ENCODE measurements around the gene WWOX.

DNA sequence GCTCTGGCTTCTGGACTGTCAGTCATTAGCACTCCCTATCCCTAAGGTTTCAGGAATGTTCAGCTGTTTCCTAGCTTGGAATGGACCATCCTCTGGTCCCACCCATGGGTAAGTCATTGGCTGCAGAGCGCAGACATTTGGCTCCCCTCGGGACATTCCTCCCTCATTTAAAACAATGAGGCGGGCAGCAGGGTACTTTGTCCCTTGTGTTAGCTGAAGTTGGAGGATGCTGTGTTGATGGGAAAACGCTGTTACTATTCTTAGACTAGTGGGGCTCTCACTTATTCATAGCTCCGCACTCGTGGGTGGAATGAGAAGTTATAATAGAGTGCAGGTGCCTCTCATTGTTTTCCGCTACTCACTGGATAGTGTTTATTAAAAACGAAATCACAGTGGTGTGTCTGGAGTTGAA, 673.8 kb downstream of the WWOX start:
- TF ChIP-seq EZH2 (IDR thresholded peaks at IDR 0.05; ENCODE audit: low read length) = no peak
- TF ChIP-seq, protein P1, sequence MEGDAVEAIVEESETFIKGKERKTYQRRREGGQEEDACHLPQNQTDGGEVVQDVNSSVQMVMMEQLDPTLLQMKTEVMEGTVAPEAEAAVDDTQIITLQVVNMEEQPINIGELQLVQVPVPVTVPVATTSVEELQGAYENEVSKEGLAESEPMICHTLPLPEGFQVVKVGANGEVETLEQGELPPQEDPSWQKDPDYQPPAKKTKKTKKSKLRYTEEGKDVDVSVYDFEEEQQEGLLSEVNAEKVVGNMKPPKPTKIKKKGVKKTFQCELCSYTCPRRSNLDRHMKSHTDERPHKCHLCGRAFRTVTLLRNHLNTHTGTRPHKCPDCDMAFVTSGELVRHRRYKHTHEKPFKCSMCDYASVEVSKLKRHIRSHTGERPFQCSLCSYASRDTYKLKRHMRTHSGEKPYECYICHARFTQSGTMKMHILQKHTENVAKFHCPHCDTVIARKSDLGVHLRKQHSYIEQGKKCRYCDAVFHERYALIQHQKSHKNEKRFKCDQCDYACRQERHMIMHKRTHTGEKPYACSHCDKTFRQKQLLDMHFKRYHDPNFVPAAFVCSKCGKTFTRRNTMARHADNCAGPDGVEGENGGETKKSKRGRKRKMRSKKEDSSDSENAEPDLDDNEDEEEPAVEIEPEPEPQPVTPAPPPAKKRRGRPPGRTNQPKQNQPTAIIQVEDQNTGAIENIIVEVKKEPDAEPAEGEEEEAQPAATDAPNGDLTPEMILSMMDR (optimal IDR thresholded peaks at IDR 0.05 in 1 of 3, IDR thresholded peaks at IDR 0.05 in 1 of 3, conservative IDR thresholded peaks at IDR 0.05 in 1 of 3; ENCODE audit: extremely low read depth in 1 of 3, insufficient read depth in 2 of 3, low read length in 3 of 3) = no peak

All from keratinocyte (primary cell).